ENCODE measurements around the gene NEURL2. TPM values are rescaled to one million over a fixed set of nuclear protein-coding genes. Genes with fewer than 3 reads are reported as not detected.
"Not testable (repeated sequence)": the region's sequence is repeated elsewhere in the genome, so short reads cannot be mapped to it uniquely, and the experiment has no call there.

Gene NEURL2
- total and polyA plus RNA-seq, 2 experiments from 2014 or later = 4.6 to 10.9 TPM

DNA sequence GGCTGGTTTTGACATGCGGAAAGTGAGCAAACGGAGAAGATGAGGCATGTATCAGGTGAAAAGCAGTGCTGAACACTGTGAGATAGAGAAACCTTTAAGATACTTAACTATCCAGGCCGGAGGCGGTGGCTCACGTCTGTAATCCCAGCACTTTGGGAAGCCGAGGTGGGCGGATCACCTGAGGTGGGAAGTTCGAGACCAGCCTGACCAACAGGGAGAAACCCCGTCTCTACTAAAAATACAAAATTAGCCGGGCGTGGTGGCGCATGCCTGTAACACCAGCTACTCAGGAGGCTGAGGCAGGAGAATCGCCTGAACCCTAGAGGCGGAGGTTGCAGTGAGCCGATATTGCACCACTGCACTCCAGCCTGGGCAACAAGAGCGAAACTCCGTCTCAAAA is 40.7 kb upstream of the NEURL2 start:
- H3F3A ChIP-seq (replicated peaks; ENCODE audit: low read depth); H4K20me1 ChIP-seq (replicated peaks; ENCODE audit: insufficient read depth); ATAC-seq; H3K4me3 Mint-ChIP-seq; DNase-seq (ENCODE audit: low spot score); H3K4me3 ChIP-seq; H3K27ac Mint-ChIP-seq; H3K9me3 Mint-ChIP-seq; H3K27me3 ChIP-seq (ENCODE audit: insufficient read depth); H2AFZ ChIP-seq; H3K4me2 ChIP-seq; H3K9me2 ChIP-seq (ENCODE audit: insufficient read depth); H3K27ac ChIP-seq (ENCODE audit: low read depth); H3K36me3 ChIP-seq (ENCODE audit: insufficient read depth): not testable (repeated sequence)
- peaks cover 25% of the 10 kb centered on the region for H3K27me3 Mint-ChIP-seq (ENCODE audit: insufficient read depth, low read depth, poor library complexity)
- peaks cover 22% of the 10 kb centered on the region for H3K79me2 ChIP-seq (replicated peaks; ENCODE audit: insufficient read depth)
- peaks cover 14% of the 10 kb centered on the region for H3K4me1 ChIP-seq (ENCODE audit: insufficient read depth)
- peaks cover 19% of the 10 kb centered on the region for H3K4me1 Mint-ChIP-seq
- peaks cover 10% of the 10 kb centered on the region for H3K36me3 Mint-ChIP-seq (ENCODE audit: low read depth)

DNA sequence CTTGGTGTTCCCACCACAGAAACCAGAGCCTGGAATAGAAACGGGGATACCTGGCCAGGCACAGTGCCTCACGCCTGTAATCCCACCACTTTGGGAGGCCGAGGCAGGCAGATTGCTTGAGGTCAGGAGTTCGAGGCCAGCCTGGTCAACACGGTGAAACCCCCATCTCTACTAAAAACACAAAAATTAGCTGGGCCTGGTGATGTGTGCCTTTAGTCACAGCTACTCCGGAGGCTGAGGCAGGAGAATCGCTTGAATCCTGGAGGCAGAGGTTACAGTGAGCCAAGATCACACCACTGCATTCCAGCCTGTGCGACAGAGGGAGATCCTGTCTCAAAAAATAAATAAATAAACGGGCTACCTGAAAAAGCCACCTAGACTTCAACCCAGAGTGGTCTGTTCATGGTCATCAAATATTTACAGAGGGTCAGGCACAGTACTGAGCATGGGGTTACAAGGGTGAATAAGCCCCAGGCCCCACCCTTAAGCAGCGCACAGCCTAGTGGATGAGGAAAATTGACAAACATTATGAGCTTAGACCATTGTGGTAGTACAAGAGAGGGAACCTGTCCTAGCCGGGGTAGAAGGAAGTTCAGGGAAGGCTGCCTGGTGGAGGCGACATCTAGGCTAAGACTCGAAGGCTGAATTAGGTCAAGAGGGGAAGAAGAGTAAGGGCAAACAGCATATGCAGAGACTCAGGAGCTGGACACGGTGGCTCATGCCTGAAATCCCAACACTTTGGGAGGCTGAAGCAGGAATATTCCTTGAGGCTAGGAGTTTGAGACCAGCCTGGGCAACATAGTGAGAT is 36.3 kb upstream of the NEURL2 start:
- no peaks in the 10 kb centered on the region for H3F3A ChIP-seq (replicated peaks; ENCODE audit: low read depth)
- H2AFZ ChIP-seq = no peak overlapping the region
- Mint-ChIP-seq H3K27me3 (ENCODE audit: insufficient read depth, low read depth, poor library complexity) (peaks cover 12% of the 10 kb centered on the region), H3K36me3 (ENCODE audit: low read depth) (peaks cover 3% of the 10 kb centered on the region; the same call in 1 of the 3 replicates), H3K4me3 (no peak overlapping the region), H3K9me3 (no peaks in the 10 kb centered on the region), H3K4me1 (peaks cover 20% of the 10 kb centered on the region), H3K27ac (peak overlapping the region; percentile 0; the same call in 1 of the 2 replicates)
- H3K27me3 ChIP-seq (ENCODE audit: insufficient read depth) = no peaks in the 10 kb centered on the region
- H3K9me2 ChIP-seq (ENCODE audit: insufficient read depth) = no peaks in the 10 kb centered on the region
- H3K79me2 ChIP-seq (replicated peaks; ENCODE audit: insufficient read depth) = 0 out of 2 replicates have a peak, but pooled peaks cover 2% of the 10 kb centered on the region
- H3K27ac ChIP-seq (ENCODE audit: low read depth) = no peak overlapping the region
- no peaks in the 10 kb centered on the region for H3K36me3 ChIP-seq (ENCODE audit: insufficient read depth)
- H3K4me1 ChIP-seq (ENCODE audit: insufficient read depth) = no peaks in the 10 kb centered on the region
- DNase-seq (ENCODE audit: low spot score) = no peak
- H4K20me1 ChIP-seq (replicated peaks; ENCODE audit: insufficient read depth) = no peaks in the 10 kb centered on the region
- ATAC-seq = no peak
- H3K4me3 ChIP-seq = no peak overlapping the region
- H3K4me2 ChIP-seq = no peak overlapping the region
- TF ChIP-seq ZNF114 (CRISPR knock-in tag; IDR thresholded peaks at IDR 0.05) = no peak
- no peak for TF ChIP-seq STAT1 (IDR thresholded peaks at IDR 0.05; ENCODE audit: unreplicated experiment)
- TF ChIP-seq EZH2phosphoT487 (IDR thresholded peaks at IDR 0.05; ENCODE audit: unreplicated experiment) = no peak
- no peak for TF ChIP-seq POLR2AphosphoS5 (IDR thresholded peaks at IDR 0.05; ENCODE audit: low read depth)
- TF ChIP-seq JUNB (IDR thresholded peaks at IDR 0.05; ENCODE audit: unreplicated experiment) = no peak
- TF ChIP-seq, protein P1, sequence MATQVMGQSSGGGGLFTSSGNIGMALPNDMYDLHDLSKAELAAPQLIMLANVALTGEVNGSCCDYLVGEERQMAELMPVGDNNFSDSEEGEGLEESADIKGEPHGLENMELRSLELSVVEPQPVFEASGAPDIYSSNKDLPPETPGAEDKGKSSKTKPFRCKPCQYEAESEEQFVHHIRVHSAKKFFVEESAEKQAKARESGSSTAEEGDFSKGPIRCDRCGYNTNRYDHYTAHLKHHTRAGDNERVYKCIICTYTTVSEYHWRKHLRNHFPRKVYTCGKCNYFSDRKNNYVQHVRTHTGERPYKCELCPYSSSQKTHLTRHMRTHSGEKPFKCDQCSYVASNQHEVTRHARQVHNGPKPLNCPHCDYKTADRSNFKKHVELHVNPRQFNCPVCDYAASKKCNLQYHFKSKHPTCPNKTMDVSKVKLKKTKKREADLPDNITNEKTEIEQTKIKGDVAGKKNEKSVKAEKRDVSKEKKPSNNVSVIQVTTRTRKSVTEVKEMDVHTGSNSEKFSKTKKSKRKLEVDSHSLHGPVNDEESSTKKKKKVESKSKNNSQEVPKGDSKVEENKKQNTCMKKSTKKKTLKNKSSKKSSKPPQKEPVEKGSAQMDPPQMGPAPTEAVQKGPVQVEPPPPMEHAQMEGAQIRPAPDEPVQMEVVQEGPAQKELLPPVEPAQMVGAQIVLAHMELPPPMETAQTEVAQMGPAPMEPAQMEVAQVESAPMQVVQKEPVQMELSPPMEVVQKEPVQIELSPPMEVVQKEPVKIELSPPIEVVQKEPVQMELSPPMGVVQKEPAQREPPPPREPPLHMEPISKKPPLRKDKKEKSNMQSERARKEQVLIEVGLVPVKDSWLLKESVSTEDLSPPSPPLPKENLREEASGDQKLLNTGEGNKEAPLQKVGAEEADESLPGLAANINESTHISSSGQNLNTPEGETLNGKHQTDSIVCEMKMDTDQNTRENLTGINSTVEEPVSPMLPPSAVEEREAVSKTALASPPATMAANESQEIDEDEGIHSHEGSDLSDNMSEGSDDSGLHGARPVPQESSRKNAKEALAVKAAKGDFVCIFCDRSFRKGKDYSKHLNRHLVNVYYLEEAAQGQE (IDR thresholded peaks at IDR 0.05; ENCODE audit: unreplicated experiment) = no peak
- no peak for TF ChIP-seq EZH2 (IDR thresholded peaks at IDR 0.05; ENCODE audit: low read depth, unreplicated experiment)
- TF ChIP-seq, protein P2, sequence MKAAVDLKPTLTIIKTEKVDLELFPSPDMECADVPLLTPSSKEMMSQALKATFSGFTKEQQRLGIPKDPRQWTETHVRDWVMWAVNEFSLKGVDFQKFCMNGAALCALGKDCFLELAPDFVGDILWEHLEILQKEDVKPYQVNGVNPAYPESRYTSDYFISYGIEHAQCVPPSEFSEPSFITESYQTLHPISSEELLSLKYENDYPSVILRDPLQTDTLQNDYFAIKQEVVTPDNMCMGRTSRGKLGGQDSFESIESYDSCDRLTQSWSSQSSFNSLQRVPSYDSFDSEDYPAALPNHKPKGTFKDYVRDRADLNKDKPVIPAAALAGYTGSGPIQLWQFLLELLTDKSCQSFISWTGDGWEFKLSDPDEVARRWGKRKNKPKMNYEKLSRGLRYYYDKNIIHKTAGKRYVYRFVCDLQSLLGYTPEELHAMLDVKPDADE (IDR thresholded peaks at IDR 0.05) = no peak
- no peak for TF ChIP-seq CREB1 (CRISPR knock-in tag; IDR thresholded peaks at IDR 0.05; ENCODE audit: low read depth)
- no peak for TF ChIP-seq NANOG (IDR thresholded peaks at IDR 0.05; ENCODE audit: borderline replicate concordance)
- no peak for TF ChIP-seq ZNF331 (CRISPR knock-in tag; IDR thresholded peaks at IDR 0.05; ENCODE audit: low read depth)

Data from GM23338 (cell line).